Fibroblast of villous mesenchyme (primary cell): ENCODE measurements around the gene LACRT. TPM values are rescaled to one million over a fixed set of nuclear protein-coding genes. Genes with fewer than 3 reads are reported as not detected.

Experiments
- DNase-seq: peaks from one replicate; pipeline ENCODE4 v3.0.0-alpha.2; 2010; ENCODE audit warnings: low read depth
- H3K4me3 ChIP-seq: 2 replicates; pipeline ENCODE4 v1.5.1; 2011; ENCODE audit warnings: low read depth, mild to moderate bottlenecking, low read length
- CTCF ChIP-seq: IDR thresholded peaks from 2 replicates; pipeline ENCODE4 v1.5.1; 2012; ENCODE audit warnings: low read depth, mild to moderate bottlenecking, low read length; ENCODE audit not compliant: insufficient read depth
- total RNA-seq: library from RNA; depleted of rRNA; stranded (reverse); fragments of >200 nt; gene quantifications from 2 replicates; pipeline ENCODE4 v1.2.3, GENCODE V29; 2012

LACRT gene
- total RNA-seq, 1 donor = not detected

- no peak for DNase-seq
- H3K4me3 ChIP-seq = no peak overlapping the region
- TF ChIP-seq CTCF = no peak
These were observed 47.3 kb downstream of the LACRT start for GRCh38 chr12:54587315-54587873.

- H3K4me3 ChIP-seq = no peak overlapping the region
- DNase-seq = no peak
- no peak for TF ChIP-seq CTCF
These were observed 48.1 kb downstream of the LACRT start for GRCh38 chr12:54586620-54587019.

- TF ChIP-seq CTCF = no peak
- no peak for DNase-seq
These were observed 49.5 kb downstream of the LACRT start for GRCh38 chr12:54585243-54585642.

GRCh38 chr12:54584128-54584527, 50.6 kb downstream of the LACRT start:
- H3K4me3 ChIP-seq = no peak overlapping the region
- TF ChIP-seq CTCF = no peak
- no peak for DNase-seq

More at GRCh38 chr12:54585243-54585642, 49.5 kb downstream of the LACRT start:
- H3K4me3 ChIP-seq = no peak overlapping the region

GRCh38 chr12:54583726-54584125, 51.0 kb downstream of the LACRT start:
- DNase-seq = no peak
- H3K4me3 ChIP-seq = no peak overlapping the region
- no peak for TF ChIP-seq CTCF

GRCh38 chr12:54581412-54581811, 53.3 kb downstream of the LACRT start:
- no peak for DNase-seq
- no peak for TF ChIP-seq CTCF
- H3K4me3 ChIP-seq = no peak overlapping the region

Other genes starting within 250 kb of the LACRT start
- gene ITGA5, start 215.6 kb downstream of the LACRT start, total RNA-seq = 431 and 438 TPM in 2 replicates
- 1.7 and 3.5 TPM in 2 replicates for gene GTSF1, start 161.3 kb downstream of the LACRT start, total RNA-seq
- gene NCKAP1L, start 137.1 kb downstream of the LACRT start, total RNA-seq = not detected in 2 replicates
- not detected in 2 replicates for gene PDE1B, start 85.3 kb downstream of the LACRT start, total RNA-seq
- not detected in 2 replicates for gene PPP1R1A, start 46.2 kb downstream of the LACRT start, total RNA-seq
- not detected in 2 replicates for gene DCD, start 13.5 kb upstream of the LACRT start, total RNA-seq
- gene MUCL1, start 219.6 kb upstream of the LACRT start, total RNA-seq = not detected in 2 replicates